K562 (cell line): ENCODE data around the gene HNRNPLL. TPM values are rescaled to one million over a fixed set of nuclear protein-coding genes. Genes with fewer than 3 reads are reported as not detected.
A peak's percentile ranks its signal among the peaks of the same experiment; 100 is the strongest.

Source experiments
- ATAC-seq: fragments of 200-7000 bp; cut with Tn5 transposase; 3 replicates; pipeline ENCODE4 v1.9.1; 2020; ENCODE audit warnings: moderate library complexity
- BruUV-seq: library from RNA; stranded (reverse); fragments of 400-500 nt; replicated peaks from 2 replicates; lab custom pipeline; 2021; lab: Mats Ljungman, UMichigan
- CTCF ChIA-PET: fragments of 300-600 bp; formaldehyde crosslinking; extraction: SDS; loops from one replicate; lab custom pipeline; 2021; ENCODE audit warnings: low intra/inter-chr PET ratio; lab: Yijun Ruan, JAX
- POLR2A ChIA-PET: fragments of 300-600, 350-650 bp; sonication (Branson Sonifier 250); formaldehyde crosslinking; extraction: SDS; loops from one replicate; lab custom pipeline; 2021; ENCODE audit warnings: antibody characterized with exemption, inconsistent platforms; lab: Yijun Ruan, JAX
- DNase-seq, 4 experiments: peaks; one replicate each; pipeline versions ENCODE4 v3.0.0 to v3.0.0-alpha.2; 2011 to 2018; ENCODE audit warnings: low spot score in 3 of 4, mixed read lengths in 3 of 4; ENCODE audit errors: extremely low read depth in 1 of 4
- FAIRE-seq: peaks from 2 replicates; lab custom pipeline; 2011; peaks lifted over from hg19 to GRCh38; lab: Jason Lieb, UNC
- H2AFZ ChIP-seq: 2 replicates; pipeline ENCODE4 v1.6.0; 2011; ENCODE audit warnings: low read depth, low read length, control low read depth, inconsistent platforms
- H3K27ac ChIP-seq: fragments of 200-600 bp; 3 replicates; pipeline ENCODE4 v1.8.0; 2011; ENCODE audit warnings: low read depth, mild to moderate bottlenecking, control low read depth, inconsistent platforms, low read length, moderate library complexity, mixed read lengths; ENCODE audit errors: extremely low read depth
- H3K27me3 ChIP-seq, 2 experiments: fragments of 300-600 bp in 1 of 2; 2 replicates in 1 of 2; 3 replicates in 1 of 2; pipeline versions ENCODE4 v1.6.0 to v1.8.0; 2011; ENCODE audit warnings: inconsistent platforms in 2 of 2, low read length in 2 of 2, mild to moderate bottlenecking in 1 of 2, mixed read lengths in 1 of 2, moderate library complexity in 1 of 2; ENCODE audit not compliant: control insufficient read depth in 2 of 2, insufficient read depth in 2 of 2
- H3K36me3 ChIP-seq: fragments of 300-600 bp; 3 replicates; pipeline ENCODE4 v1.8.0; 2011; ENCODE audit warnings: mild to moderate bottlenecking, low read length, inconsistent platforms; ENCODE audit not compliant: control insufficient read depth, insufficient read depth
- H3K4me1 ChIP-seq, 2 experiments: fragments of 200-600 bp in 1 of 2; replicated peaks in 1 of 2; 2 replicates in 1 of 2; 3 replicates in 1 of 2; pipeline versions ENCODE4 v1.5.1 to v1.8.0; 2011; ENCODE audit warnings: inconsistent platforms in 2 of 2, low read length in 2 of 2, mild to moderate bottlenecking in 1 of 2, mixed read lengths in 1 of 2, moderate library complexity in 1 of 2; ENCODE audit not compliant: control insufficient read depth in 2 of 2, insufficient read depth in 2 of 2
- H3K4me2 ChIP-seq: 2 replicates; pipeline ENCODE4 v1.6.1; 2011; ENCODE audit warnings: low read length, control low read depth, inconsistent platforms, mixed read lengths; ENCODE audit not compliant: insufficient read depth
- H3K4me3 ChIP-seq: fragments of 200-600 bp; sonication (generic), shearing (Covaris generic); 2 replicates; pipeline ENCODE4 v1.5.1; 2016; ENCODE audit warnings: control low read depth, inconsistent platforms
- H3K79me2 ChIP-seq: fragments of 200-600 bp; 3 replicates; pipeline ENCODE4 v1.8.0; 2011; ENCODE audit warnings: low read length, inconsistent platforms; ENCODE audit not compliant: control insufficient read depth, insufficient read depth
- H3K9ac ChIP-seq, 2 experiments: 2 replicates each; pipeline versions ENCODE4 v1.6.0 to v1.6.1; 2011; ENCODE audit warnings: low read depth in 2 of 2, low read length in 2 of 2, control low read depth in 1 of 2, inconsistent platforms in 1 of 2, mild to moderate bottlenecking in 1 of 2, mixed read lengths in 1 of 2; ENCODE audit not compliant: insufficient read depth in 1 of 2
- H3K9me1 ChIP-seq: one replicate; pipeline ENCODE4 v1.6.0; 2011; ENCODE audit warnings: inconsistent platforms, mild to moderate bottlenecking, low read length, moderate library complexity; ENCODE audit not compliant: control insufficient read depth, insufficient read depth
- H3K9me3 ChIP-seq: replicated peaks from 2 replicates; pipeline ENCODE4 v1.5.1; 2011; ENCODE audit warnings: low read depth, low read length, inconsistent platforms; ENCODE audit not compliant: control insufficient read depth, insufficient read depth
- H4K20me1 ChIP-seq: replicated peaks from 2 replicates; pipeline ENCODE4 v1.6.1; 2011; ENCODE audit warnings: low read length, inconsistent platforms, mixed read lengths; ENCODE audit not compliant: control insufficient read depth, insufficient read depth
- ARID2 ChIP-seq: fragments of 450-650 bp; IDR thresholded peaks from 2 replicates; pipeline ENCODE4 v1.6.1; 2017; ENCODE audit warnings: antibody characterized with exemption, mild to moderate bottlenecking
- ATF3 ChIP-seq, 2 experiments: fragments of 450-650 bp in 1 of 2; sonication (generic) in 1 of 2; formaldehyde crosslinking in 1 of 2; IDR thresholded peaks in 1 of 2; conservative IDR thresholded peaks in 1 of 2; 2 replicates each; pipeline versions ENCODE4 v1.6.1 to v1.8.1; 2016 to 2023; ENCODE audit warnings: mild to moderate bottlenecking in 2 of 2, moderate library complexity in 2 of 2, inconsistent platforms in 1 of 2, missing genetic modification reagents in 1 of 2
- BRCA1 ChIP-seq, 2 experiments: fragments of 450-650 bp in 1 of 2; sonication (generic) in 1 of 2; formaldehyde crosslinking in 1 of 2; IDR thresholded peaks; 2 replicates each; pipeline versions ENCODE4 v1.5.0 to v1.6.1; 2017 to 2020; ENCODE audit warnings: mild to moderate bottlenecking in 1 of 2, missing genetic modification reagents in 1 of 2
- CEBPG ChIP-seq, 3 experiments: fragments of 200-800 bp in 1 of 3; sonication (Bioruptor generic) in 1 of 3; sonication (generic) in 1 of 3; formaldehyde crosslinking in 1 of 3; IDR thresholded peaks in 2 of 3; conservative IDR thresholded peaks in 1 of 3; 2 replicates each; pipeline versions ENCODE4 v1.6.1 to v1.8.0; 2016 to 2022; ENCODE audit warnings: missing compliant biosample characterization in 2 of 3, missing genetic modification characterization in 2 of 3, mild to moderate bottlenecking in 1 of 3, missing genetic modification reagents in 1 of 3
- HNRNPLL ChIP-seq: fragments of 200-400 bp; formaldehyde crosslinking; IDR thresholded peaks from 2 replicates; pipeline ENCODE4 v1.6.1; 2017; ENCODE audit warnings: low read length, low read depth, mild to moderate bottlenecking; ENCODE audit not compliant: poor library complexity, severe bottlenecking
- JUND ChIP-seq, 2 experiments: IDR thresholded peaks; 2 replicates in 1 of 2; 3 replicates in 1 of 2; pipeline ENCODE4 v1.6.1; 2011; ENCODE audit warnings: borderline replicate concordance in 2 of 2, low read depth in 2 of 2, low read length in 2 of 2, improper control_type of control experiment in 1 of 2, missing biosample characterization in 1 of 2, missing genetic modification characterization in 1 of 2, missing genetic modification reagents in 1 of 2
- MCM3 ChIP-seq: fragments of 450-650 bp; IDR thresholded peaks from 2 replicates; pipeline ENCODE4 v1.6.1; 2016
- PHF8 ChIP-seq: fragments of 200-600 bp; sonication (generic); IDR thresholded peaks from 2 replicates; pipeline ENCODE4 v1.6.1; 2012; ENCODE audit warnings: mixed run types, mild to moderate bottlenecking, inconsistent platforms, low read length, moderate library complexity, borderline replicate concordance
- RB1 ChIP-seq: fragments of 450-650 bp; IDR thresholded peaks from 2 replicates; pipeline ENCODE4 v1.6.1; 2017; ENCODE audit warnings: low read depth, mild to moderate bottlenecking
- SP1 ChIP-seq: sonication (generic); formaldehyde crosslinking; IDR thresholded peaks from 2 replicates; pipeline ENCODE4 v1.8.1; 2022; ENCODE audit warnings: mild to moderate bottlenecking, missing genetic modification reagents
- WGBS: fragments of 100-300 bp; shearing (Covaris generic); methylation state at CpG from one replicate; pipeline ENCODE4 v1.1.6; 2016; ENCODE audit warnings: low coverage, mixed read lengths; ENCODE audit not compliant: insufficient coverage; ENCODE audit errors: missing lambda C conversion rate; 5-methylcytosine and 5-hydroxymethylcytosine counted together
- in situ Hi-C: fragments of 300-500 bp; cut with MboI; formaldehyde crosslinking; loops from 4 replicates; pipeline ENCODE4 v1.15.0; 2018; ENCODE audit warnings: inconsistent platforms, mixed read lengths
- intact Hi-C: fragments of 100-400 bp; cut with micrococcal nuclease; formaldehyde crosslinking; loops from 2 replicates; pipeline ENCODE4 v1.14.2; 2022
- polyA plus RNA-seq, 8 experiments: library from polyadenylated mRNA; depleted of rRNA in 4 of 8; stranded (reverse) in 5 of 8; unstranded in 3 of 8; fragments of >200 nt; fragmentation: Nextera tagmentation in 2 of 8; fragmentation: Illumina TruSeq in 1 of 8; extraction: Ambion mirVana in 2 of 8; extraction: Trizol in 1 of 8; gene quantifications; 2 replicates each; pipeline versions ENCODE4 v1.2.1 to v1.2.3, GENCODE V29; 2011 to 2014; ENCODE audit warnings: inconsistent platforms in 1 of 8, missing spikeins in 1 of 8
- total RNA-seq, 7 experiments: library from RNA; depleted of rRNA in 6 of 7; stranded (reverse); fragments of >200 nt in 6 of 7; fragmentation: Illumina TruSeq in 2 of 7; extraction: Trizol in 2 of 7; gene quantifications; 2 replicates each; pipeline versions ENCODE4 v1.2.1 to v1.2.3, GENCODE V29; 2011 to 2021; ENCODE audit warnings: low replicate concordance in 1 of 7

HNRNPLL gene
- total and polyA plus RNA-seq, 9 of the 15 experiments (the other 6 are each of a cell fraction or from before 2014, with no cell fraction given), result 19.8 to 135 (median 57.8) TPM

GRCh38 chr2:38534746-38535403 lies 67.9 kb downstream of the HNRNPLL start:
- H3K4me3 ChIP-seq, result no peak overlapping the region
- H3K9me1 ChIP-seq, result no peaks in the 10 kb centered on the region
- no peak overlapping the region for H2AFZ ChIP-seq
- TF ChIP-seq ARID2 (no peak), RB1 (no peak), BRCA1 (IDR thresholded peaks at IDR 0.05) (no peak), BRCA1 (CRISPR knock-in tag; IDR thresholded peaks at IDR 0.05) (no peak), SP1 (CRISPR knock-in tag) (0 out of 2 replicates have a peak, but pooled peaks have one; percentile 22), HNRNPLL (no peak), JUND (IDR thresholded peaks at IDR 0.05; ENCODE audit: borderline replicate concordance, low read depth, low read length) (peak; percentile 19; the same call in 1 of the 2 replicates), JUND (tag; IDR thresholded peaks at IDR 0.05; ENCODE audit: borderline replicate concordance, low read depth, low read length) (no peak), ATF3 (IDR thresholded peaks at IDR 0.05) (peak; percentile 59), ATF3 (CRISPR knock-in tag; conservative IDR thresholded peaks at IDR 0.05) (no peak), PHF8 (no peak), MCM3 (no peak), CEBPG (CRISPR knock-in tag; IDR thresholded peaks at IDR 0.05) (0 out of 2 replicates have a peak, but pooled peaks have one; percentile 7), CEBPG (tag; conservative IDR thresholded peaks at IDR 0.05 in 1 of 2, IDR thresholded peaks at IDR 0.05 in 1 of 2) (no peak)
- in situ Hi-C loops, result no loop called here
- POLR2A ChIA-PET, result interaction anchor here (0.6 to 1.4 kb wide), 4 partner anchors 19 to 216 kb away, joined by 3 to 5 read pairs (median 4); partner anchors contain the start of gene SRSF7
- DNase-seq, result no peak
- no peak overlapping the region; the same call in 1 of the 2 replicates for H3K4me2 ChIP-seq
- CTCF ChIA-PET, result no interaction called here
- BruUV-seq, result no TSS peak
- no peaks in the 10 kb centered on the region for H3K36me3 ChIP-seq
- no peak overlapping the region for H3K27ac ChIP-seq
- H4K20me1 ChIP-seq, result no peaks in the 10 kb centered on the region; the same call in 1 of the 2 replicates
- WGBS, result 42% methylated on average over 16 of the region's 16 CpGs
- peaks cover 9 to 36% of the 10 kb centered on the region in 2 experiments; a peak in 3 of 5 replicates for H3K27me3 ChIP-seq
- peaks cover 7 to 16% of the 10 kb centered on the region in 2 experiments; a peak in 3 of 5 replicates for H3K4me1 ChIP-seq
- peak; percentile 6; the same call in 1 of the 3 replicates for ATAC-seq
- H3K79me2 ChIP-seq, result no peaks in the 10 kb centered on the region
- H3K9me3 ChIP-seq, result no peaks in the 10 kb centered on the region
- peak overlapping the region in 1 of 2 experiments; percentile 2; a peak in 1 of 4 replicates for H3K9ac ChIP-seq
- intact Hi-C loops, result loop anchor here (5.0 to 10.0 kb wide), 3 partner anchors 280 to 692 kb away; no protein-coding TSS in a partner anchor
- FAIRE-seq, result no peak
